Measurements from ENCODE around the gene PLA2G2D. TPM values are rescaled to one million over a fixed set of nuclear protein-coding genes. Genes with fewer than 3 reads are reported as not detected.

The PLA2G2D gene
- total and polyA plus RNA-seq, 10 of the 15 experiments (the other 5 are each of a cell fraction or from before 2014, with no cell fraction given): 0.06 to 0.38 (median 0.16) TPM; not detected in 2

DNA sequence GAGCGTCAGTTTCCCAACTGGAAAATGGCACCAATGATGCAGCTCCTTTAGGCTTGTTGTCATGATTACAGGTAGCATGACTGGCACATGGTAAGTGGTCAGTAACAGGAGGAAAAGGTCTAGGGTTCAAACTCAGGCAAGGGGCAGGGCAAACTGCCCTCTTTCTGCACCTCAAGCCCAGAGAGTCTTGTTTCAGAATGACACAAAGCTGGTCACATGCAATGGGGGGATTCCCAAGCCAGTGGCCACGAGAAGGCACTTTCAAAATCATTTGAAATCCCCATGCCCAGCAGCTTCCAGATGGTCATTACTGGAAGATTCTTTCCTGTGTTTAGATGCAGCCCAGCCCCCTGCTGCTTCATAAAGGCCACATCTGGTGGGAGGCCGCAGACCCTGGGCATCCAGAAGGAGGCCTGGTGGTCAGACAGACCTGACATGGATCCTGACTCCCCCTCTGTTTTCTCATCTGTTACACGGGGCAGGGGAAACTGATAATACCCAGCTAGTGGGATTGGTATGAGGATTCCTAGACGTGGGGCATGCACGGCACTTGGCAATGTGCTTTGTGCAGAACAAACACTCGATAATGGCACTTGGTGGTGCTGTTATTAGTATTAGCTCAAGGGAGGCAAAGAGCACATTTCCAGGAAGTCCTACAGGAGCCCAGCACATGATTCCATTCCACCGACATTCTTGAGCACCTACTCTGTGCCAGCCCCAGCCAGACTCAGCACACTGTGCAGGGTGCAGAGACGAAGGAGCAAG lies 6.9 kb upstream of the PLA2G2D start:
- BruUV-seq (replicated peaks): no TSS peak
- 19% methylated on average over 9 of the region's 9 CpGs for WGBS (ENCODE audit: insufficient coverage, insufficient replicate concordance, low lambda C conversion rate, missing lambda C conversion rate)
- ChIA-PET CTCF (interaction anchor here (0.6 to 3.3 kb wide), 8 partner anchors 12 to 244 kb away, joined by 3 to 17 read pairs (median 4); partner anchors contain the start of gene OTUD3), POLR2A (interaction anchor here (0.6 to 3.0 kb wide), 2 partner anchors 22 to 47 kb away, joined by 3 to 11 read pairs; no protein-coding TSS in a partner anchor), RAD21 (ENCODE audit: unreplicated experiment) (interaction anchor here (0.8 to 4.8 kb wide), 4 partner anchors 25 to 67 kb away, joined by 3 to 28 read pairs (median 12); no protein-coding TSS in a partner anchor), SMC1A (ENCODE audit: uncharacterized antibody, unreplicated experiment) (interaction anchor here (1.0 to 3.6 kb wide), 13 partner anchors 10 to 244 kb away, joined by 3 to 18 read pairs (median 5); partner anchors contain the start of gene OTUD3)
- no peak for FAIRE-seq
- Histone ChIP-seq H3K27me3 (replicated peaks in 1 of 2; ENCODE audit: control insufficient read depth in 2 of 2, insufficient read depth in 2 of 2, low read length in 1 of 2) (no peaks in the 10 kb centered on the region), H3K4me2 (ENCODE audit: control insufficient read depth, insufficient read depth) (peak overlapping the region; percentile 62), H3K9me3 (replicated peaks; ENCODE audit: control insufficient read depth, insufficient read depth, low read length) (peaks cover 2% of the 10 kb centered on the region; the same call in 1 of the 3 replicates), H3K79me2 (ENCODE audit: control insufficient read depth, insufficient read depth, low read length) (no peaks in the 10 kb centered on the region), H3K4me3 (no peak overlapping the region), H3K36me3 (ENCODE audit: control insufficient read depth in 2 of 2, insufficient read depth in 2 of 2, low read length in 1 of 2) (no peaks in the 10 kb centered on the region), H3K4me1 (ENCODE audit: control insufficient read depth, insufficient read depth, low read length) (peaks cover 44% of the 10 kb centered on the region), H3K27ac (ENCODE audit: control insufficient read depth, insufficient read depth) (peak overlapping the region; percentile 76), H3K9ac (ENCODE audit: control insufficient read depth, insufficient read depth, low read length) (peak overlapping the region; percentile 46; the same call in 1 of the 2 replicates), H2AFZ (ENCODE audit: control insufficient read depth, low read depth, low read length) (peak overlapping the region; percentile 61), H4K20me1 (ENCODE audit: control insufficient read depth, insufficient read depth) (no peaks in the 10 kb centered on the region)
- intact Hi-C loops (cut with micrococcal nuclease; ENCODE audit: unreplicated experiment) (no loop called here), in situ Hi-C loops (cut with MboI) (no loop called here)
- peak; percentile 77 for DNase-seq (ENCODE audit: low read depth, low spot score)
- peak; percentile 87 for ATAC-seq
- TF ChIP-seq RFX5 (IDR thresholded peaks at IDR 0.05; ENCODE audit: low read depth, low read length) (no peak), CHD4 (IDR thresholded peaks at IDR 0.05) (no peak), POU2F2 (IDR thresholded peaks at IDR 0.05; ENCODE audit: borderline replicate concordance, low read depth, low read length) (0 out of 3 replicates have a peak, but pooled peaks have one; percentile 60), TARDBP (IDR thresholded peaks at IDR 0.05; ENCODE audit: borderline replicate concordance) (no peak), HCFC1 (IDR thresholded peaks at IDR 0.05; ENCODE audit: low read length) (no peak), POLR2AphosphoS2 (IDR thresholded peaks at IDR 0.05; ENCODE audit: low read depth, low read length) (no peak), FOXK2 (IDR thresholded peaks at IDR 0.05) (no peak), RAD51 (IDR thresholded peaks at IDR 0.05) (peak; percentile 82), IRF4 (IDR thresholded peaks at IDR 0.05; ENCODE audit: low read depth, low read length) (peak; percentile 86), CREB1 (IDR thresholded peaks at IDR 0.05; ENCODE audit: low read depth) (no peak), TCF7 (IDR thresholded peaks at IDR 0.05; ENCODE audit: borderline replicate concordance) (no peak), KLF5 (IDR thresholded peaks at IDR 0.05; ENCODE audit: partially characterized antibody) (peak; percentile 61), RELA (IDR thresholded peaks at IDR 0.05; ENCODE audit: borderline replicate concordance, partially characterized antibody) (peak; percentile 98), BCL11A (IDR thresholded peaks at IDR 0.05; ENCODE audit: low read depth, low read length) (peak; percentile 60; the same call in 1 of the 2 replicates), IKZF1 (conservative IDR thresholded peaks at IDR 0.05) (peak; percentile 91)
- TF ChIP-seq, protein P1, sequence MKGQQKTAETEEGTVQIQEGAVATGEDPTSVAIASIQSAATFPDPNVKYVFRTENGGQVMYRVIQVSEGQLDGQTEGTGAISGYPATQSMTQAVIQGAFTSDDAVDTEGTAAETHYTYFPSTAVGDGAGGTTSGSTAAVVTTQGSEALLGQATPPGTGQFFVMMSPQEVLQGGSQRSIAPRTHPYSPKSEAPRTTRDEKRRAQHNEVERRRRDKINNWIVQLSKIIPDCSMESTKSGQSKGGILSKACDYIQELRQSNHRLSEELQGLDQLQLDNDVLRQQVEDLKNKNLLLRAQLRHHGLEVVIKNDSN (IDR thresholded peaks at IDR 0.05; ENCODE audit: borderline replicate concordance, extremely low read length, insufficient read depth, low read depth, low read length): peak; percentile 30
- TF ChIP-seq, protein P2, sequence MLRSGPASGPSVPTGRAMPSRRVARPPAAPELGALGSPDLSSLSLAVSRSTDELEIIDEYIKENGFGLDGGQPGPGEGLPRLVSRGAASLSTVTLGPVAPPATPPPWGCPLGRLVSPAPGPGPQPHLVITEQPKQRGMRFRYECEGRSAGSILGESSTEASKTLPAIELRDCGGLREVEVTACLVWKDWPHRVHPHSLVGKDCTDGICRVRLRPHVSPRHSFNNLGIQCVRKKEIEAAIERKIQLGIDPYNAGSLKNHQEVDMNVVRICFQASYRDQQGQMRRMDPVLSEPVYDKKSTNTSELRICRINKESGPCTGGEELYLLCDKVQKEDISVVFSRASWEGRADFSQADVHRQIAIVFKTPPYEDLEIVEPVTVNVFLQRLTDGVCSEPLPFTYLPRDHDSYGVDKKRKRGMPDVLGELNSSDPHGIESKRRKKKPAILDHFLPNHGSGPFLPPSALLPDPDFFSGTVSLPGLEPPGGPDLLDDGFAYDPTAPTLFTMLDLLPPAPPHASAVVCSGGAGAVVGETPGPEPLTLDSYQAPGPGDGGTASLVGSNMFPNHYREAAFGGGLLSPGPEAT (IDR thresholded peaks at IDR 0.05; ENCODE audit: low read depth): peak; percentile 93
- TF ChIP-seq, protein P3, sequence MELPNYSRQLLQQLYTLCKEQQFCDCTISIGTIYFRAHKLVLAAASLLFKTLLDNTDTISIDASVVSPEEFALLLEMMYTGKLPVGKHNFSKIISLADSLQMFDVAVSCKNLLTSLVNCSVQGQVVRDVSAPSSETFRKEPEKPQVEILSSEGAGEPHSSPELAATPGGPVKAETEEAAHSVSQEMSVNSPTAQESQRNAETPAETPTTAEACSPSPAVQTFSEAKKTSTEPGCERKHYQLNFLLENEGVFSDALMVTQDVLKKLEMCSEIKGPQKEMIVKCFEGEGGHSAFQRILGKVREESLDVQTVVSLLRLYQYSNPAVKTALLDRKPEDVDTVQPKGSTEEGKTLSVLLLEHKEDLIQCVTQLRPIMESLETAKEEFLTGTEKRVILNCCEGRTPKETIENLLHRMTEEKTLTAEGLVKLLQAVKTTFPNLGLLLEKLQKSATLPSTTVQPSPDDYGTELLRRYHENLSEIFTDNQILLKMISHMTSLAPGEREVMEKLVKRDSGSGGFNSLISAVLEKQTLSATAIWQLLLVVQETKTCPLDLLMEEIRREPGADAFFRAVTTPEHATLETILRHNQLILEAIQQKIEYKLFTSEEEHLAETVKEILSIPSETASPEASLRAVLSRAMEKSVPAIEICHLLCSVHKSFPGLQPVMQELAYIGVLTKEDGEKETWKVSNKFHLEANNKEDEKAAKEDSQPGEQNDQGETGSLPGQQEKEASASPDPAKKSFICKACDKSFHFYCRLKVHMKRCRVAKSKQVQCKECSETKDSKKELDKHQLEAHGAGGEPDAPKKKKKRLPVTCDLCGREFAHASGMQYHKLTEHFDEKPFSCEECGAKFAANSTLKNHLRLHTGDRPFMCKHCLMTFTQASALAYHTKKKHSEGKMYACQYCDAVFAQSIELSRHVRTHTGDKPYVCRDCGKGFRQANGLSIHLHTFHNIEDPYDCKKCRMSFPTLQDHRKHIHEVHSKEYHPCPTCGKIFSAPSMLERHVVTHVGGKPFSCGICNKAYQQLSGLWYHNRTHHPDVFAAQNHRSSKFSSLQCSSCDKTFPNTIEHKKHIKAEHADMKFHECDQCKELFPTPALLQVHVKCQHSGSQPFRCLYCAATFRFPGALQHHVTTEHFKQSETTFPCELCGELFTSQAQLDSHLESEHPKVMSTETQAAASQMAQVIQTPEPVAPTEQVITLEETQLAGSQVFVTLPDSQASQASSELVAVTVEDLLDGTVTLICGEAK (IDR thresholded peaks at IDR 0.05; ENCODE audit: borderline replicate concordance): no peak
